GM23338 (cell line): ENCODE data around the gene LRRC51. TPM values are rescaled to one million over a fixed set of nuclear protein-coding genes. Genes with fewer than 3 reads are reported as not detected.

ENCODE experiments used
- ATAC-seq: fragments of 200-7000 bp; cut with Tn5 transposase; 3 replicates; pipeline ENCODE4 v1.9.1; 2020
- DNase-seq: peaks from one replicate; pipeline ENCODE4 v3.0.0-alpha.2; 2015; ENCODE audit warnings: low spot score
- H2AFZ ChIP-seq: fragments of 200-600 bp; sonication (generic); 2 replicates; pipeline ENCODE4 v1.8.0; 2016; ENCODE audit warnings: antibody characterized with exemption, mild to moderate bottlenecking, moderate library complexity
- H3F3A ChIP-seq: fragments of 200-600 bp; sonication (generic); replicated peaks from 2 replicates; pipeline ENCODE4 v1.8.0; 2017; ENCODE audit warnings: antibody characterized with exemption, mixed run types, low read depth
- H3K27ac ChIP-seq: fragments of 200-600 bp; sonication (generic); 2 replicates; pipeline ENCODE4 v1.6.1; 2016; ENCODE audit warnings: low read depth
- H3K27me3 ChIP-seq: fragments of 200-600 bp; sonication (generic); 2 replicates; pipeline ENCODE4 v1.8.0; 2016; ENCODE audit warnings: mild to moderate bottlenecking, mixed run types, moderate library complexity; ENCODE audit not compliant: insufficient read depth
- H3K36me3 ChIP-seq: fragments of 200-600 bp; sonication (generic); 2 replicates; pipeline ENCODE4 v1.8.0; 2016; ENCODE audit warnings: mild to moderate bottlenecking; ENCODE audit not compliant: insufficient read depth
- H3K4me1 ChIP-seq: fragments of 200-600 bp; sonication (generic); 2 replicates; pipeline ENCODE4 v1.8.0; 2016; ENCODE audit warnings: mild to moderate bottlenecking, moderate library complexity; ENCODE audit not compliant: insufficient read depth
- H3K4me2 ChIP-seq: fragments of 200-600 bp; sonication (generic); 2 replicates; pipeline ENCODE4 v1.7.1; 2017; ENCODE audit warnings: mixed run types
- H3K4me3 ChIP-seq: fragments of 200-600 bp; sonication (generic); 2 replicates; pipeline ENCODE4 v1.6.1; 2016; ENCODE audit warnings: mixed run types
- H3K79me2 ChIP-seq: fragments of 200-600 bp; sonication (generic); replicated peaks from 2 replicates; pipeline ENCODE4 v1.8.0; 2017; ENCODE audit warnings: mild to moderate bottlenecking; ENCODE audit not compliant: insufficient read depth
- H3K9me2 ChIP-seq: fragments of 200-600 bp; sonication (generic); 2 replicates; pipeline ENCODE4 v1.8.0; 2017; ENCODE audit not compliant: insufficient read depth
- H4K20me1 ChIP-seq: fragments of 200-600 bp; sonication (generic); replicated peaks from 2 replicates; pipeline ENCODE4 v1.8.0; 2017; ENCODE audit warnings: mild to moderate bottlenecking; ENCODE audit not compliant: insufficient read depth
- H3K27ac Mint-ChIP-seq: 2 replicates; pipeline ENCODE4 v1.8.0; 2020; ENCODE audit warnings: inconsistent platforms, mild to moderate bottlenecking, moderate library complexity, mixed read lengths
- H3K27me3 Mint-ChIP-seq: 3 replicates; pipeline ENCODE4 v1.8.0; 2022; ENCODE audit warnings: low read depth, mild to moderate bottlenecking, moderate library complexity, mixed read lengths, inconsistent platforms; ENCODE audit not compliant: insufficient read depth, poor library complexity
- H3K36me3 Mint-ChIP-seq: 3 replicates; pipeline ENCODE4 v1.8.0; 2021; ENCODE audit warnings: low read depth, mild to moderate bottlenecking, inconsistent platforms, moderate library complexity, mixed read lengths
- H3K4me1 Mint-ChIP-seq: 3 replicates; pipeline ENCODE4 v1.8.0; 2020; ENCODE audit warnings: mild to moderate bottlenecking, inconsistent platforms, mixed read lengths
- H3K4me3 Mint-ChIP-seq: 3 replicates; pipeline ENCODE4 v1.8.0; 2021; ENCODE audit warnings: moderate library complexity, mild to moderate bottlenecking, inconsistent platforms, mixed read lengths
- H3K9me3 Mint-ChIP-seq: 3 replicates; pipeline ENCODE4 v1.8.0; 2020; ENCODE audit warnings: moderate library complexity, mild to moderate bottlenecking, inconsistent platforms, mixed read lengths
- CREB1 ChIP-seq: fragments of 250-450 bp; sonication (Bioruptor Pico); IDR thresholded peaks from 2 replicates; pipeline ENCODE4 v1.5.0; 2020; ENCODE audit warnings: low read depth, mild to moderate bottlenecking, moderate library complexity
- CTCF ChIP-seq, 2 experiments: fragments of 200-600 bp in 1 of 2; sonication (generic) in 1 of 2; conservative IDR thresholded peaks; 2 replicates each; pipeline versions ENCODE4 v1.5.1 to v1.6.1; 2016 to 2017; ENCODE audit warnings: antibody characterized with exemption in 2 of 2, low read depth in 2 of 2, mild to moderate bottlenecking in 2 of 2, moderate library complexity in 1 of 2
- ETS1 ChIP-seq: IDR thresholded peaks from 2 replicates; pipeline ENCODE4 v1.6.1; 2016; ENCODE audit warnings: antibody characterized with exemption
- EZH2 ChIP-seq: fragments of 200-600 bp; sonication (generic); IDR thresholded peaks from one replicate; pipeline ENCODE4 v1.8.0; 2017; ENCODE audit warnings: antibody characterized with exemption, mild to moderate bottlenecking, low read depth; ENCODE audit not compliant: unreplicated experiment
- EZH2phosphoT487 ChIP-seq: fragments of 200-600 bp; sonication (generic); IDR thresholded peaks from one replicate; pipeline ENCODE4 v1.8.1; 2018; ENCODE audit warnings: antibody characterized with exemption; ENCODE audit not compliant: unreplicated experiment
- JUNB ChIP-seq: IDR thresholded peaks from one replicate; pipeline ENCODE4 v1.6.1; 2016; ENCODE audit warnings: antibody characterized with exemption; ENCODE audit not compliant: unreplicated experiment
- NANOG ChIP-seq: IDR thresholded peaks from 2 replicates; pipeline ENCODE4 v1.6.1; 2016; ENCODE audit warnings: antibody characterized with exemption, borderline replicate concordance
- POLR2AphosphoS5 ChIP-seq: IDR thresholded peaks from 2 replicates; pipeline ENCODE4 v1.6.1; 2016; ENCODE audit warnings: antibody characterized with exemption, low read depth
- STAT1 ChIP-seq: IDR thresholded peaks from one replicate; pipeline ENCODE4 v1.6.1; 2016; ENCODE audit warnings: antibody characterized with exemption; ENCODE audit not compliant: unreplicated experiment
- ZNF114 ChIP-seq: fragments of 250-450 bp; sonication (Bioruptor Pico); IDR thresholded peaks from 2 replicates; pipeline ENCODE4 v1.5.0; 2020; ENCODE audit warnings: mild to moderate bottlenecking, moderate library complexity
- ZNF331 ChIP-seq: fragments of 250-450 bp; sonication (Bioruptor Pico); IDR thresholded peaks from 2 replicates; pipeline ENCODE4 v1.5.0; 2020; ENCODE audit warnings: low read depth, mild to moderate bottlenecking, moderate library complexity
- ZNF462 ChIP-seq: fragments of 250-450 bp; sonication (Bioruptor Pico); IDR thresholded peaks from 2 replicates; pipeline ENCODE4 v1.5.0; 2020; ENCODE audit warnings: mild to moderate bottlenecking, moderate library complexity
- polyA plus RNA-seq: library from polyadenylated mRNA; unstranded; fragments of >200 nt; fragmentation: Nextera tagmentation; extraction: Ambion mirVana; gene quantifications from 2 replicates; pipeline ENCODE4 v1.2.1, GENCODE V29; 2016
- total RNA-seq: library from RNA; depleted of rRNA; stranded (reverse); fragments of >200 nt; shearing (Covaris generic); gene quantifications from 2 replicates; pipeline ENCODE4 v1.2.3, GENCODE V29; 2014

LRRC51 gene
- total and polyA plus RNA-seq, 2 experiments from 2014 or later = 3.6 to 4.2 TPM

GRCh38 chr11:72081821-72082453 is 1.3 kb downstream of the LRRC51 start:
- Histone ChIP-seq H4K20me1 (peaks cover 11% of the 10 kb centered on the region; the same call in 1 of the 2 replicates), H3K27ac (no peak overlapping the region), H3K79me2 (peaks cover 30% of the 10 kb centered on the region), H3K4me1 (0 out of 2 replicates have a peak, but pooled peaks cover 8% of the 10 kb centered on the region), H3K36me3 (no peaks in the 10 kb centered on the region), H3K9me2 (no peaks in the 10 kb centered on the region), H3F3A (no peaks in the 10 kb centered on the region), H3K4me3 (peak overlapping the region; percentile 50; the same call in 1 of the 2 replicates), H3K4me2 (peak overlapping the region; percentile 59), H2AFZ (peak overlapping the region; percentile 11; the same call in 1 of the 2 replicates), H3K27me3 (no peaks in the 10 kb centered on the region)
- DNase-seq (no peak), ATAC-seq (no peak)
- peaks cover 4% of the 10 kb centered on the region for H3K27me3 Mint-ChIP-seq
- H3K36me3 Mint-ChIP-seq = no peaks in the 10 kb centered on the region
- TF ChIP-seq ETS1 (no peak), ZNF114 (CRISPR knock-in tag) (no peak), NANOG (no peak), EZH2phosphoT487 (no peak), CREB1 (CRISPR knock-in tag) (no peak)
- H3K4me1 Mint-ChIP-seq = peaks cover 23% of the 10 kb centered on the region
- peak overlapping the region; percentile 86 for H3K4me3 Mint-ChIP-seq
- H3K27ac Mint-ChIP-seq = peak overlapping the region; percentile 99
- H3K9me3 Mint-ChIP-seq = no peaks in the 10 kb centered on the region

- no peaks in the 10 kb centered on the region for H3K27me3 ChIP-seq
- no peak overlapping the region for H3K4me2 ChIP-seq
- H3K79me2 ChIP-seq = peaks cover 15% of the 10 kb centered on the region
- H3F3A ChIP-seq = no peaks in the 10 kb centered on the region
- Mint-ChIP-seq H3K4me1 (peaks cover 20% of the 10 kb centered on the region), H3K27ac (no peak overlapping the region), H3K36me3 (no peaks in the 10 kb centered on the region), H3K4me3 (no peak overlapping the region), H3K9me3 (no peaks in the 10 kb centered on the region; the same call in 2 of the 3 replicates), H3K27me3 (peaks cover 4% of the 10 kb centered on the region)
- H3K27ac ChIP-seq = no peak overlapping the region
- H4K20me1 ChIP-seq = peaks cover 6% of the 10 kb centered on the region; the same call in 1 of the 2 replicates
- H3K4me3 ChIP-seq = no peak overlapping the region
- DNase-seq = no peak
- H3K4me1 ChIP-seq = 0 out of 2 replicates have a peak, but pooled peaks cover 8% of the 10 kb centered on the region
- H2AFZ ChIP-seq = no peak overlapping the region
- no peak for ATAC-seq
- no peaks in the 10 kb centered on the region for H3K36me3 ChIP-seq
- no peaks in the 10 kb centered on the region for H3K9me2 ChIP-seq
- TF ChIP-seq EZH2phosphoT487 = no peak
- TF ChIP-seq EZH2 = no peak
- no peak for TF ChIP-seq CREB1 (CRISPR knock-in tag)
- no peak for TF ChIP-seq CTCF (conservative IDR thresholded peaks at IDR 0.05; ENCODE audit: low read depth in 2 of 2)
- TF ChIP-seq ZNF114 (CRISPR knock-in tag) = no peak
- TF ChIP-seq NANOG = no peak
- no peak for TF ChIP-seq ZNF462
- TF ChIP-seq ZNF331 = no peak
- no peak for TF ChIP-seq POLR2AphosphoS5
- no peak for TF ChIP-seq STAT1
- no peak for TF ChIP-seq JUNB
These were observed 2.8 kb downstream of the LRRC51 start for GRCh38 chr11:72083414-72083813.
